Adrenal gland (tissue), 5 donors: ENCODE measurements around the gene ZNF273.

Experiments used
- CTCF ChIP-seq, 6 experiments: fragments of 450-650 bp in 4 of 6; fragments of 200-600 bp in 2 of 6; sonication (generic) in 1 of 6; IDR thresholded peaks; 1 replicate in 5 of 6; 2 replicates in 1 of 6; pipeline versions ENCODE4 v1.5.1 to v1.8.0; 2016 to 2021; ENCODE audit warnings: antibody characterized with exemption in 6 of 6, mild to moderate bottlenecking in 2 of 6, moderate library complexity in 1 of 6
- POLR2A ChIP-seq, 2 donors: fragments of 450-650 bp; IDR thresholded peaks; one replicate each; pipeline ENCODE4 v1.6.1; 2017; ENCODE audit warnings: antibody characterized with exemption in 2 of 2, mild to moderate bottlenecking in 2 of 2, moderate library complexity in 1 of 2
- donor health status: DM: no; HTN: no; CAD: no.

- TF ChIP-seq CTCF (IDR thresholded peaks at IDR 0.05) (no peak), POLR2A (IDR thresholded peaks at IDR 0.05) (no peak)
Measured at GRCh38 chr7:64938540-64938939, 35.5 kb downstream of the ZNF273 start.
